CD8-positive, alpha-beta memory T cell (primary cell): Measurements from ENCODE around the gene SCRN2. TPM values are rescaled to one million over a fixed set of nuclear protein-coding genes. Genes with fewer than 3 reads are reported as not detected.

Source experiments
- CTCF ChIA-PET: fragments of 350-600 bp; sonication (Branson Sonifier 250); formaldehyde crosslinking; loops from one replicate; lab custom pipeline; 2021; ENCODE audit warnings: antibody characterized with exemption; lab: Charles Lee
- POLR2A ChIA-PET: fragments of 350-600 bp; sonication (Branson Sonifier 250); formaldehyde crosslinking; loops from one replicate; lab custom pipeline; 2021; ENCODE audit warnings: antibody characterized with exemption; lab: Charles Lee
- DNase-seq, 5 donors: peaks; one replicate each; pipeline versions ENCODE4 v3.0.0 to v3.0.0-alpha.2; 2020 to 2022; ENCODE audit warnings: mixed read lengths in 1 of 5
- H3K27ac ChIP-seq: one replicate; pipeline ENCODE4 v1.7.0; 2013; ENCODE audit warnings: low read depth, mild to moderate bottlenecking, low read length, moderate library complexity
- H3K27me3 ChIP-seq: 2 replicates; pipeline ENCODE4 v1.7.0; 2013; ENCODE audit warnings: low read length, mild to moderate bottlenecking; ENCODE audit not compliant: insufficient read depth, poor library complexity, severe bottlenecking
- H3K36me3 ChIP-seq: 2 replicates; pipeline ENCODE4 v1.7.0; 2013; ENCODE audit warnings: mild to moderate bottlenecking, low read length, moderate library complexity; ENCODE audit not compliant: insufficient read depth
- H3K4me1 ChIP-seq: 2 replicates; pipeline ENCODE4 v1.7.0; 2013; ENCODE audit warnings: mild to moderate bottlenecking, low read length, moderate library complexity; ENCODE audit not compliant: insufficient read depth
- H3K4me3 ChIP-seq: 2 replicates; pipeline ENCODE4 v1.7.0; 2013; ENCODE audit warnings: mild to moderate bottlenecking, low read length
- H3K9me3 ChIP-seq: 2 replicates; pipeline ENCODE4 v1.7.0; 2013; ENCODE audit warnings: mild to moderate bottlenecking, low read length
- H3K27ac Mint-ChIP-seq, 8 donors: one replicate each; pipeline ENCODE4 v1.8.0; 2020 to 2021; ENCODE audit warnings: mixed read lengths in 8 of 8, mild to moderate bottlenecking in 6 of 8, inconsistent platforms in 3 of 8, moderate library complexity in 3 of 8
- H3K27me3 Mint-ChIP-seq, 2 donors: one replicate each; pipeline ENCODE4 v1.8.0; 2020 to 2021; ENCODE audit warnings: mixed read lengths in 2 of 2, mild to moderate bottlenecking in 1 of 2, moderate library complexity in 1 of 2
- H3K36me3 Mint-ChIP-seq, 3 donors: one replicate each; pipeline ENCODE4 v1.8.0; 2020 to 2021; ENCODE audit warnings: mixed read lengths in 3 of 3, inconsistent platforms in 1 of 3, mild to moderate bottlenecking in 1 of 3
- H3K4me1 Mint-ChIP-seq, 3 donors: one replicate each; pipeline ENCODE4 v1.8.0; 2020 to 2021; ENCODE audit warnings: mixed read lengths in 3 of 3, inconsistent platforms in 1 of 3, mild to moderate bottlenecking in 1 of 3
- H3K4me3 Mint-ChIP-seq, 7 donors: one replicate each; pipeline ENCODE4 v1.8.0; 2020 to 2021; ENCODE audit warnings: mixed read lengths in 7 of 7, mild to moderate bottlenecking in 6 of 7, moderate library complexity in 4 of 7, inconsistent platforms in 2 of 7
- H3K9me3 Mint-ChIP-seq, 5 donors: one replicate each; pipeline ENCODE4 v1.8.0; 2020 to 2022; ENCODE audit warnings: mixed read lengths in 5 of 5, mild to moderate bottlenecking in 3 of 5, moderate library complexity in 2 of 5, inconsistent platforms in 1 of 5
- polyA plus RNA-seq: library from polyadenylated mRNA; unstranded; fragments of 300-500 nt; fragmentation: Illumina TruSeq; gene quantifications from one replicate; pipeline ENCODE4 v1.2.3, GENCODE V29; 2021
- total RNA-seq, 2 experiments: library from RNA; stranded (reverse); gene quantifications; one replicate each; pipeline ENCODE4 v1.2.3, GENCODE V29; 2021

SCRN2 gene
- total and polyA plus RNA-seq, 3 experiments from 2014 or later, result 17.2 to 18.0 (median 17.3) TPM

- Histone ChIP-seq H3K36me3 (peaks cover 45% of the 10 kb centered on the region), H3K4me3 (no peak overlapping the region), H3K27ac (no peak overlapping the region), H3K4me1 (peaks cover 14% of the 10 kb centered on the region), H3K9me3 (no peaks in the 10 kb centered on the region), H3K27me3 (no peaks in the 10 kb centered on the region)
- peaks cover 17 to 35% (median 20%) of the 10 kb centered on the region in 3 donors for H3K4me1 Mint-ChIP-seq
- DNase-seq, result peak in 1 of 5 donors; percentile 44
- CTCF ChIA-PET, result no interaction called here
- peaks cover 0 to 1% of the 10 kb centered on the region in 2 donors for H3K27me3 Mint-ChIP-seq
- POLR2A ChIA-PET, result no interaction called here
- no peak overlapping the region for H3K4me3 Mint-ChIP-seq
- H3K9me3 Mint-ChIP-seq, result no peaks in the 10 kb centered on the region
- peaks cover 3 to 87% (median 16%) of the 10 kb centered on the region in 3 donors for H3K36me3 Mint-ChIP-seq
- peak overlapping the region in 2 of 8 donors; percentile 15 to 93 for H3K27ac Mint-ChIP-seq
Observed at GRCh38 chr17:47816111-47816735, 24.9 kb downstream of the SCRN2 start.

GRCh38 chr17:47815106-47815918, 25.8 kb downstream of the SCRN2 start:
- peaks cover 45% of the 10 kb centered on the region for H3K36me3 ChIP-seq
- H3K36me3 Mint-ChIP-seq, result peaks cover 3 to 90% (median 21%) of the 10 kb centered on the region in 3 donors

GRCh38 chr17:47813512-47814031, 27.5 kb downstream of the SCRN2 start:
- peaks cover 44% of the 10 kb centered on the region for H3K36me3 ChIP-seq
- no peak overlapping the region for H3K27ac ChIP-seq
- Mint-ChIP-seq H3K9me3 (no peaks in the 10 kb centered on the region), H3K27me3 (peaks cover 0 to 2% of the 10 kb centered on the region in 2 donors), H3K27ac (peak overlapping the region in 2 of 8 donors; percentile 60 to 91), H3K36me3 (peaks cover 9 to 95% (median 26%) of the 10 kb centered on the region in 3 donors), H3K4me3 (no peak overlapping the region), H3K4me1 (peaks cover 21 to 29% (median 22%) of the 10 kb centered on the region in 3 donors)
- no peaks in the 10 kb centered on the region for H3K27me3 ChIP-seq
- H3K9me3 ChIP-seq, result no peaks in the 10 kb centered on the region
- H3K4me1 ChIP-seq, result no peaks in the 10 kb centered on the region
- ChIA-PET POLR2A (no interaction called here), CTCF (no interaction called here)
- no peak overlapping the region for H3K4me3 ChIP-seq
- peak in 1 of 5 donors; percentile 27 for DNase-seq

More at GRCh38 chr17:47815106-47815918, 25.8 kb downstream of the SCRN2 start:
- H3K27me3 ChIP-seq, result no peaks in the 10 kb centered on the region
- peak in 1 of 5 donors; percentile 25 for DNase-seq
- H3K9me3 Mint-ChIP-seq, result no peaks in the 10 kb centered on the region
- ChIA-PET POLR2A (interaction anchor here (0.6 kb wide), 1 partner anchor 489 kb away, joined by 3 read pairs; no protein-coding TSS in a partner anchor), CTCF (interaction anchor here (0.7 kb wide), 1 partner anchor 116 kb away, joined by 3 read pairs; no protein-coding TSS in a partner anchor)
- H3K4me3 Mint-ChIP-seq, result no peak overlapping the region
- peaks cover 17 to 35% (median 19%) of the 10 kb centered on the region in 3 donors for H3K4me1 Mint-ChIP-seq
- no peak overlapping the region for H3K4me3 ChIP-seq
- H3K27ac ChIP-seq, result no peak overlapping the region
- peaks cover 5% of the 10 kb centered on the region for H3K4me1 ChIP-seq
- peak overlapping the region in 6 of 8 donors; percentile 40 to 85 (median 54) for H3K27ac Mint-ChIP-seq
- peaks cover 0 to 2% of the 10 kb centered on the region in 2 donors for H3K27me3 Mint-ChIP-seq
- H3K9me3 ChIP-seq, result no peaks in the 10 kb centered on the region

GRCh38 chr17:47813077-47813476, 28.0 kb downstream of the SCRN2 start:
- Histone ChIP-seq H3K27ac (no peak overlapping the region), H3K9me3 (no peaks in the 10 kb centered on the region), H3K27me3 (no peaks in the 10 kb centered on the region), H3K4me1 (no peaks in the 10 kb centered on the region), H3K36me3 (peaks cover 40% of the 10 kb centered on the region), H3K4me3 (no peak overlapping the region)
- Mint-ChIP-seq H3K27me3 (peaks cover 0 to 2% of the 10 kb centered on the region in 2 donors), H3K36me3 (peaks cover 9 to 95% (median 30%) of the 10 kb centered on the region in 3 donors), H3K4me1 (peaks cover 21 to 29% (median 22%) of the 10 kb centered on the region in 3 donors), H3K9me3 (no peaks in the 10 kb centered on the region), H3K4me3 (no peak overlapping the region), H3K27ac (peak overlapping the region in 6 of 8 donors; percentile 13 to 91 (median 88))
- DNase-seq, result peak in 1 of 5 donors; percentile 28
- ChIA-PET CTCF (no interaction called here), POLR2A (no interaction called here)

GRCh38 chr17:47812146-47812920, 28.7 kb downstream of the SCRN2 start:
- Histone ChIP-seq H3K36me3 (peaks cover 34% of the 10 kb centered on the region), H3K4me1 (no peaks in the 10 kb centered on the region), H3K27me3 (no peaks in the 10 kb centered on the region), H3K27ac (no peak overlapping the region), H3K4me3 (no peak overlapping the region), H3K9me3 (no peaks in the 10 kb centered on the region)
- POLR2A ChIA-PET, result no interaction called here
- Mint-ChIP-seq H3K4me3 (no peak overlapping the region), H3K4me1 (peaks cover 21 to 29% (median 22%) of the 10 kb centered on the region in 3 donors), H3K27me3 (peaks cover 0 to 2% of the 10 kb centered on the region in 2 donors), H3K27ac (peak overlapping the region in 7 of 8 donors; percentile 13 to 94 (median 91)), H3K36me3 (peaks cover 9 to 95% (median 32%) of the 10 kb centered on the region in 3 donors), H3K9me3 (no peaks in the 10 kb centered on the region)
- CTCF ChIA-PET, result no interaction called here
- peak in 1 of 5 donors; percentile 23 for DNase-seq

GRCh38 chr17:47811709-47812108, 29.4 kb downstream of the SCRN2 start:
- Histone ChIP-seq H3K27me3 (no peaks in the 10 kb centered on the region), H3K9me3 (no peaks in the 10 kb centered on the region), H3K27ac (no peak overlapping the region), H3K36me3 (peaks cover 29% of the 10 kb centered on the region), H3K4me1 (no peaks in the 10 kb centered on the region), H3K4me3 (no peak overlapping the region)
- POLR2A ChIA-PET, result no interaction called here
- H3K27me3 Mint-ChIP-seq, result peaks cover 0 to 2% of the 10 kb centered on the region in 2 donors
- peak overlapping the region in 1 of 7 donors; percentile 24 for H3K4me3 Mint-ChIP-seq
- DNase-seq, result no peak
- CTCF ChIA-PET, result no interaction called here
- peaks cover 9 to 95% (median 32%) of the 10 kb centered on the region in 3 donors for H3K36me3 Mint-ChIP-seq
- H3K9me3 Mint-ChIP-seq, result no peaks in the 10 kb centered on the region
- H3K4me1 Mint-ChIP-seq, result peaks cover 21 to 29% (median 22%) of the 10 kb centered on the region in 3 donors
- H3K27ac Mint-ChIP-seq, result peak overlapping the region; percentile 87 to 94 (median 92)

- Mint-ChIP-seq H3K27me3 (peaks cover 0 to 2% of the 10 kb centered on the region in 2 donors), H3K27ac (peak overlapping the region; percentile 89 to 94 (median 92)), H3K4me3 (peak overlapping the region in 1 of 7 donors; percentile 20), H3K36me3 (peaks cover 9 to 93% (median 32%) of the 10 kb centered on the region in 3 donors), H3K9me3 (no peaks in the 10 kb centered on the region), H3K4me1 (peaks cover 21 to 29% (median 22%) of the 10 kb centered on the region in 3 donors)
- Histone ChIP-seq H3K36me3 (peaks cover 22% of the 10 kb centered on the region), H3K27ac (peak overlapping the region; percentile 59), H3K27me3 (no peaks in the 10 kb centered on the region), H3K4me1 (no peaks in the 10 kb centered on the region), H3K9me3 (no peaks in the 10 kb centered on the region), H3K4me3 (no peak overlapping the region)
- ChIA-PET POLR2A (interaction anchor here (0.7 kb wide), 1 partner anchor 137 kb away, joined by 3 read pairs; no protein-coding TSS in a partner anchor), CTCF (no interaction called here)
- peak in 1 of 5 donors; percentile 25 for DNase-seq
Observed at GRCh38 chr17:47810901-47811635, 30.0 kb downstream of the SCRN2 start.
